SJSA1 (cell line): Measurements from ENCODE around the gene CBFA2T3. TPM values are rescaled to one million over a fixed set of nuclear protein-coding genes. Genes with fewer than 3 reads are reported as not detected.

ENCODE experiments used
- DNase-seq, 2 experiments: peaks; one replicate each; pipeline ENCODE4 v3.0.0-alpha.2; 2015 to 2020; ENCODE audit warnings: low spot score in 2 of 2, low read depth in 1 of 2
- H3K27ac ChIP-seq: fragments of 250-450 bp; sonication (Bioruptor Pico); 2 replicates; pipeline ENCODE4 v1.5.1; 2020; ENCODE audit warnings: mild to moderate bottlenecking, moderate library complexity
- H3K27me3 ChIP-seq: fragments of 250-450 bp; sonication (Bioruptor Pico); replicated peaks from 2 replicates; pipeline ENCODE4 v1.5.1; 2020; ENCODE audit warnings: mild to moderate bottlenecking, moderate library complexity
- H3K36me3 ChIP-seq: fragments of 250-450 bp; sonication (Bioruptor Pico); 2 replicates; pipeline ENCODE4 v1.5.1; 2020; ENCODE audit warnings: mild to moderate bottlenecking
- H3K4me1 ChIP-seq: fragments of 250-450 bp; sonication (Bioruptor Pico); replicated peaks from 2 replicates; pipeline ENCODE4 v1.6.1; 2021; ENCODE audit warnings: mild to moderate bottlenecking
- H3K4me3 ChIP-seq: fragments of 250-450 bp; sonication (Bioruptor Pico); 2 replicates; pipeline ENCODE4 v1.5.1; 2020; ENCODE audit warnings: mild to moderate bottlenecking
- H3K9me3 ChIP-seq: fragments of 250-450 bp; sonication (Bioruptor Pico); replicated peaks from 2 replicates; pipeline ENCODE4 v1.5.1; 2020; ENCODE audit warnings: mild to moderate bottlenecking
- total RNA-seq: library from RNA; depleted of rRNA; stranded (reverse); fragments of >200 nt; shearing (Covaris generic); gene quantifications from 2 replicates; pipeline ENCODE4 v1.2.3, GENCODE V29; 2014

The CBFA2T3 gene
- total RNA-seq, 1 experiment from 2014 or later: not detected

- Histone ChIP-seq H3K27me3 (peaks cover 71% of the 10 kb centered on the region), H3K9me3 (no peaks in the 10 kb centered on the region), H3K4me3 (no peak overlapping the region), H3K4me1 (no peaks in the 10 kb centered on the region), H3K27ac (no peak overlapping the region), H3K36me3 (no peaks in the 10 kb centered on the region)
- DNase-seq: no peak
These were observed 106.2 kb downstream of the CBFA2T3 start for GRCh38 chr16:88870608-88871348.

- no peaks in the 10 kb centered on the region for H3K36me3 ChIP-seq
- no peaks in the 10 kb centered on the region for H3K9me3 ChIP-seq
- no peak for DNase-seq
- H3K4me1 ChIP-seq: no peaks in the 10 kb centered on the region
- peaks cover 60% of the 10 kb centered on the region for H3K27me3 ChIP-seq
- H3K27ac ChIP-seq: no peak overlapping the region
- H3K4me3 ChIP-seq: no peak overlapping the region
These were observed 107.4 kb downstream of the CBFA2T3 start for GRCh38 chr16:88869673-88869980.

- H3K36me3 ChIP-seq: no peaks in the 10 kb centered on the region
- H3K27me3 ChIP-seq: peaks cover 55% of the 10 kb centered on the region
- no peak overlapping the region for H3K4me3 ChIP-seq
- H3K9me3 ChIP-seq: no peaks in the 10 kb centered on the region
- no peak overlapping the region for H3K27ac ChIP-seq
- no peaks in the 10 kb centered on the region for H3K4me1 ChIP-seq
- DNase-seq: no peak
These were observed 107.9 kb downstream of the CBFA2T3 start for GRCh38 chr16:88868974-88869672.

- no peak for DNase-seq
- H3K9me3 ChIP-seq: no peaks in the 10 kb centered on the region
- H3K4me1 ChIP-seq: no peaks in the 10 kb centered on the region
- no peaks in the 10 kb centered on the region for H3K36me3 ChIP-seq
- no peak overlapping the region for H3K4me3 ChIP-seq
- H3K27me3 ChIP-seq: peaks cover 41% of the 10 kb centered on the region
- H3K27ac ChIP-seq: no peak overlapping the region
These were observed 109.3 kb downstream of the CBFA2T3 start for GRCh38 chr16:88867581-88868246.

- no peaks in the 10 kb centered on the region for H3K9me3 ChIP-seq
- DNase-seq: no peak
- H3K4me1 ChIP-seq: no peaks in the 10 kb centered on the region
- H3K36me3 ChIP-seq: no peaks in the 10 kb centered on the region
- H3K27ac ChIP-seq: no peak within 1 kb of the TSS
- H3K4me3 ChIP-seq: no peak within 1 kb of the TSS
- peaks cover 30% of the 10 kb centered on the region for H3K27me3 ChIP-seq
These were observed 110.7 kb downstream of the CBFA2T3 start, which contains the start of gene PABPN1L for GRCh38 chr16:88866151-88866920. Gene PABPN1L (minus strand): TSS chr16:88866660. CDS start chr16:88866606, 54 bp downstream.

- H3K27ac ChIP-seq: no peak overlapping the region
- H3K27me3 ChIP-seq: peaks cover 24% of the 10 kb centered on the region
- H3K9me3 ChIP-seq: no peaks in the 10 kb centered on the region
- no peak overlapping the region for H3K4me3 ChIP-seq
- no peaks in the 10 kb centered on the region for H3K4me1 ChIP-seq
- no peak for DNase-seq
- peaks cover 4% of the 10 kb centered on the region; the same call in 1 of the 2 replicates for H3K36me3 ChIP-seq
These were observed 111.3 kb downstream of the CBFA2T3 start for GRCh38 chr16:88865742-88866141.

GRCh38 chr16:88865310-88865709 lies 111.7 kb downstream of the CBFA2T3 start:
- Histone ChIP-seq H3K4me3 (no peak overlapping the region), H3K36me3 (peaks cover 8% of the 10 kb centered on the region; the same call in 1 of the 2 replicates), H3K4me1 (no peaks in the 10 kb centered on the region), H3K9me3 (no peaks in the 10 kb centered on the region), H3K27ac (no peak overlapping the region), H3K27me3 (peaks cover 20% of the 10 kb centered on the region)
- no peak for DNase-seq

- Histone ChIP-seq H3K27ac (no peak overlapping the region), H3K27me3 (peaks cover 12% of the 10 kb centered on the region), H3K4me1 (no peaks in the 10 kb centered on the region), H3K36me3 (peaks cover 14% of the 10 kb centered on the region), H3K4me3 (no peak overlapping the region), H3K9me3 (no peaks in the 10 kb centered on the region)
- DNase-seq: no peak
These were observed 112.5 kb downstream of the CBFA2T3 start for GRCh38 chr16:88864521-88864920.

- peaks cover 19% of the 10 kb centered on the region for H3K36me3 ChIP-seq
- peaks cover 8% of the 10 kb centered on the region; the same call in 1 of the 2 replicates for H3K27me3 ChIP-seq
- DNase-seq: no peak
- H3K27ac ChIP-seq: no peak overlapping the region
- no peaks in the 10 kb centered on the region for H3K9me3 ChIP-seq
- no peaks in the 10 kb centered on the region for H3K4me1 ChIP-seq
- H3K4me3 ChIP-seq: no peak overlapping the region
These were observed 112.9 kb downstream of the CBFA2T3 start for GRCh38 chr16:88864099-88864498.

GRCh38 chr16:88863426-88863825 lies 113.6 kb downstream of the CBFA2T3 start:
- Histone ChIP-seq H3K4me1 (no peaks in the 10 kb centered on the region), H3K27me3 (peaks cover 3% of the 10 kb centered on the region; the same call in 1 of the 2 replicates), H3K9me3 (no peaks in the 10 kb centered on the region), H3K36me3 (peaks cover 25% of the 10 kb centered on the region), H3K4me3 (no peak overlapping the region), H3K27ac (no peak overlapping the region)
- DNase-seq: no peak

GRCh38 chr16:88862968-88863367 lies 114.0 kb downstream of the CBFA2T3 start:
- DNase-seq: no peak
- Histone ChIP-seq H3K4me1 (peaks cover 2% of the 10 kb centered on the region), H3K27ac (no peak overlapping the region), H3K27me3 (no peaks in the 10 kb centered on the region), H3K9me3 (no peaks in the 10 kb centered on the region), H3K36me3 (peaks cover 27% of the 10 kb centered on the region), H3K4me3 (no peak overlapping the region)

GRCh38 chr16:88861359-88861758 lies 115.6 kb downstream of the CBFA2T3 start:
- Histone ChIP-seq H3K27ac (no peak overlapping the region), H3K27me3 (no peaks in the 10 kb centered on the region), H3K4me1 (peaks cover 7% of the 10 kb centered on the region), H3K9me3 (no peaks in the 10 kb centered on the region), H3K36me3 (peaks cover 31% of the 10 kb centered on the region), H3K4me3 (no peak overlapping the region)
- no peak for DNase-seq

- DNase-seq: no peak
- no peaks in the 10 kb centered on the region for H3K27me3 ChIP-seq
- no peak overlapping the region for H3K27ac ChIP-seq
- peaks cover 32% of the 10 kb centered on the region for H3K36me3 ChIP-seq
- peaks cover 13% of the 10 kb centered on the region for H3K4me1 ChIP-seq
- no peak overlapping the region for H3K4me3 ChIP-seq
- H3K9me3 ChIP-seq: no peaks in the 10 kb centered on the region
These were observed 117.5 kb downstream of the CBFA2T3 start for GRCh38 chr16:88859381-88860091.
